Upper lobe of left lung (tissue), 6 donors: ENCODE results near the gene TC2N. TPM values are rescaled to one million over a fixed set of nuclear protein-coding genes. Genes with fewer than 3 reads are reported as not detected.

Experiments
- ATAC-seq, 2 donors: fragments of 200-7000 bp; cut with Tn5 transposase; one replicate each; pipeline ENCODE4 v1.9.1; 2022; ENCODE audit warnings: mild to moderate bottlenecking in 2 of 2, moderate library complexity in 2 of 2; ENCODE audit not compliant: low FRiP score in 2 of 2
- DNase-seq, 2 donors: peaks; one replicate each; pipeline ENCODE4 v3.0.0-alpha.2; 2019 to 2020
- H3K27ac ChIP-seq, 4 donors: fragments of 200-600 bp; sonication (generic); one replicate each; pipeline ENCODE4 v1.5.1; 2016 to 2019
- H3K27me3 ChIP-seq, 4 donors: fragments of 200-600 bp; sonication (generic); one replicate each; pipeline ENCODE4 v1.5.1; 2017 to 2019
- H3K36me3 ChIP-seq, 4 donors: fragments of 200-600 bp; sonication (generic); one replicate each; pipeline ENCODE4 v1.5.1; 2016 to 2019
- H3K4me1 ChIP-seq, 4 donors: fragments of 200-600 bp; sonication (generic); one replicate each; pipeline ENCODE4 v1.5.1; 2018 to 2019
- H3K4me3 ChIP-seq, 4 donors: fragments of 200-600 bp; sonication (generic); one replicate each; pipeline ENCODE4 v1.5.1; 2017 to 2019; ENCODE audit warnings: mild to moderate bottlenecking in 2 of 4, moderate library complexity in 1 of 4
- H3K9me3 ChIP-seq, 4 donors: fragments of 200-600 bp; sonication (generic); one replicate each; pipeline ENCODE4 v1.5.1; 2018 to 2019
- CTCF ChIP-seq, 6 experiments: fragments of 450-650 bp in 4 of 6; fragments of 200-600 bp in 2 of 6; sonication (generic) in 2 of 6; IDR thresholded peaks; one replicate each; pipeline ENCODE4 v1.5.1; 2016 to 2019; ENCODE audit warnings: antibody characterized with exemption in 6 of 6
- EP300 ChIP-seq, 4 donors: sonication (generic); formaldehyde crosslinking; IDR thresholded peaks; one replicate each; pipeline ENCODE4 v1.5.1; 2017; ENCODE audit warnings: antibody characterized with exemption in 4 of 4, control low read depth in 2 of 4
- POLR2A ChIP-seq, 4 donors: fragments of 450-650 bp; IDR thresholded peaks; one replicate each; pipeline ENCODE4 v1.5.1; 2016 to 2017; ENCODE audit warnings: antibody characterized with exemption in 4 of 4, mild to moderate bottlenecking in 2 of 4
- POLR2AphosphoS5 ChIP-seq, 2 donors: sonication (generic); formaldehyde crosslinking; IDR thresholded peaks; one replicate each; pipeline ENCODE4 v1.5.1; 2017; ENCODE audit warnings: antibody characterized with exemption in 2 of 2
- WGBS, 2 donors: methylation state at CpG; one replicate each; pipeline ENCODE4 v1.1.5; 2017 to 2018; 5-methylcytosine and 5-hydroxymethylcytosine counted together
- total RNA-seq, 6 donors: library from RNA; depleted of rRNA in 4 of 6; stranded (reverse); fragments of >200 nt in 4 of 6; gene quantifications; one replicate each; pipeline versions ENCODE4 v1.1.0 to v1.2.1, GENCODE V29; 2016 to 2021
- donor health status: DM: no; HTN: no; CAD: no; lungs with moderate emphysema.
- donor health status: DM: no; HTN: yes; CAD: no; lungs with severe emphysema.

TC2N gene
- total RNA-seq, 6 donors from 2014 or later, result 21.0 to 121 (median 49.6) TPM

- Histone ChIP-seq H3K9me3 (no peaks in the 10 kb centered on the region), H3K4me3 (no peak overlapping the region), H3K36me3 (no peaks in the 10 kb centered on the region), H3K27ac (no peak overlapping the region), H3K27me3 (no peaks in the 10 kb centered on the region), H3K4me1 (no peaks in the 10 kb centered on the region)
- TF ChIP-seq POLR2A (IDR thresholded peaks at IDR 0.05), result no peak
- WGBS, 2 donors, result 38 to 69% methylated on average over 2 of the region's 2 CpGs
- DNase-seq (no peak), ATAC-seq (no peak)
Observed at GRCh38 chr14:91732859-91733477, 134.4 kb downstream of the TC2N start.

DNA sequence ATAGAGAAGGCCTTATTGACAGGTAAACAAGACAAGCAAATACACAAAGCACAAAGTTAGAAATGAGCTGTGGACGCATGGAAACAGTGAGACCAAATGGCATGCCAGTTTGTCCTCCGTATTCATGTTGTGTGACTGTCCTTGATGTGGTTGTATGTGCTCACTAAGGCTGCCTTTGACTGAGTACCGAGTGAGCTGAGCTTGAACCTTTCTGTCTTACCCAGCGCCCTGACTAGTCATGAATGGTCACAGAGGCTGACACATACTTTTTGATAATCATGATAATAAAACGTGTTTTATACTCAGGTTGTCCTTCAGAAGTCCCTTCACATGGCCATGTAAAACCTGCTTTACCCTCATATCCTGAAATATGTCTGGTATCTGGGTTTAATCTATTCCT is 134.9 kb downstream of the TC2N start:
- Histone ChIP-seq H3K4me3 (no peak overlapping the region), H3K36me3 (no peaks in the 10 kb centered on the region), H3K4me1 (no peaks in the 10 kb centered on the region), H3K27me3 (no peaks in the 10 kb centered on the region), H3K9me3 (no peaks in the 10 kb centered on the region), H3K27ac (no peak overlapping the region)
- DNase-seq, result no peak
- no peak for ATAC-seq
- no peak for TF ChIP-seq EP300 (IDR thresholded peaks at IDR 0.05)
- no peak for TF ChIP-seq POLR2AphosphoS5 (IDR thresholded peaks at IDR 0.05)
- TF ChIP-seq CTCF (IDR thresholded peaks at IDR 0.05), result no peak
- no peak for TF ChIP-seq POLR2A (IDR thresholded peaks at IDR 0.05)
- 85 to 86% methylated on average over 5 of the region's 5 CpGs for WGBS, 2 donors

DNA sequence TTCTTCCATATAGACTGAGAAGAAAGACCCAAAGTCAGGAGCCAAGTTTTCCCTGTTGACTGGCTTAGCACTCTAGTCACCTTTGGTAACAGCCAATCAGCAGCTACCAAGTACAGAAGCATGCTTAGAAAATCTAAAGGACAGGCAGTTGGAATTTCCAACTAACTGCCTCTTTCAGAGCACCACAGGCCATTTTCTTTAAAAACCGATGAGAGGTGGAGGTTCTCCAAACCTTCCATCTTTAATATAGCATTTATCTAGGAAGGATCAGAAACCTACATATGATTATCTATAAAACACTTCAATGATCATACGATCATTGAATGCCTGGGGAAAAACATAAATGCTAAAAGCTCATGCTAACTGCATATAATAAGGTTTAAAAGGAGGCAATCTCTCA is 135.3 kb downstream of the TC2N start, which contains the start of gene CATSPERB:
Gene CATSPERB, minus strand, starts transcription at position 101 of the 400 bp plus-strand sequence. CDS start 2,607 bp downstream, outside the sequence.
- no peak for DNase-seq
- no peak within 1 kb of the TSS for H3K27ac ChIP-seq
- ATAC-seq, result no peak
- H3K27me3 ChIP-seq, result no peaks in the 10 kb centered on the region
- 94 to 95% methylated on average over 2 of the region's 2 CpGs for WGBS, 2 donors
- no peaks in the 10 kb centered on the region for H3K36me3 ChIP-seq
- no peaks in the 10 kb centered on the region for H3K4me1 ChIP-seq
- no peak within 1 kb of the TSS for H3K4me3 ChIP-seq
- no peaks in the 10 kb centered on the region for H3K9me3 ChIP-seq
- no peak for TF ChIP-seq POLR2AphosphoS5 (IDR thresholded peaks at IDR 0.05)
- TF ChIP-seq POLR2A (IDR thresholded peaks at IDR 0.05), result no peak
- TF ChIP-seq CTCF (IDR thresholded peaks at IDR 0.05), result no peak
- TF ChIP-seq EP300 (IDR thresholded peaks at IDR 0.05), result no peak

DNA sequence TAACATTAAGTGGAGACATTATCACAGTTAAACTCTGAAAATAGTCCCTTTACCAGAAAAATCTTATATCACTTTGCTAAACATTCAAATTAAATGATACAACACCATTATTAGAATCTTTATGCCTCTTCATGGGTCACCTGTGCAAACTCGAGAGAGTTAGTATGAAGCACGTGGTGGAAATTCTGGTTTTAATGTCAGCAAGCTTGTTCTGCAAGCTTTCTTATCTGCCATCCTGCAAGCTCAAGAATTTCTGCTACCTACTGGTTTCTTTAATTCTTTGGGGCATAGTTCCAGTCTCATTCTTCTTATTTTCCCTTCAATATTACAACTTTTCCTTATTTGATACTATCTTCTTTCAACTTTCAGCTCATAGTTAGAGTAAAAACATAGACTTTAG is 136.3 kb downstream of the TC2N start:
- TF ChIP-seq POLR2AphosphoS5 (IDR thresholded peaks at IDR 0.05) (no peak), CTCF (IDR thresholded peaks at IDR 0.05) (no peak), EP300 (IDR thresholded peaks at IDR 0.05) (no peak), POLR2A (IDR thresholded peaks at IDR 0.05) (no peak)
- ATAC-seq (no peak), DNase-seq (no peak)
- 51 to 68% methylated on average over 2 of the region's 2 CpGs for WGBS, 2 donors
- Histone ChIP-seq H3K9me3 (no peaks in the 10 kb centered on the region), H3K27ac (no peak overlapping the region), H3K4me1 (no peaks in the 10 kb centered on the region), H3K27me3 (no peaks in the 10 kb centered on the region), H3K4me3 (no peak overlapping the region), H3K36me3 (no peaks in the 10 kb centered on the region)

DNA sequence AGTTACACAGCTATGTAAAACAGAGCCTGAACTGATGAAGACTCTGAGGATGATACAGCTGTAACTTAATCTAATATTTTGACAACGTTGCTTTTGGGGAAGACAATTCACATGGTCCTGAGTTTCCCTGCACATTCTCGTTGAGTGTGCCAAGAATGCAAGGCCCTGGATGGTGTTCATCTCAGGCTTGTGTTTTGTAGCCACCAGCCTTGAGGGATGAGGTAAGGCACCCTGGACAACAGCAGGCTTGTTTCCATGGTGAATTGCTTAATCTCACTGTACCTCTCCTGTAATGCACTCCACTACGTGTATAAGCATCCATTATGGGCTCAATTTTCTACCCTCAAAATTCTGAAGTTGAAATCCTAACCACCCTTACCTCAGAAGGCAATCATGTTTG is 137.6 kb downstream of the TC2N start:
- Histone ChIP-seq H3K36me3 (no peaks in the 10 kb centered on the region), H3K4me3 (no peak overlapping the region), H3K9me3 (no peaks in the 10 kb centered on the region), H3K4me1 (no peaks in the 10 kb centered on the region), H3K27me3 (no peaks in the 10 kb centered on the region), H3K27ac (no peak overlapping the region)
- peak in 1 of 2 donors; percentile 42 for ATAC-seq
- TF ChIP-seq EP300 (IDR thresholded peaks at IDR 0.05) (no peak), POLR2AphosphoS5 (IDR thresholded peaks at IDR 0.05) (no peak), CTCF (IDR thresholded peaks at IDR 0.05) (no peak), POLR2A (IDR thresholded peaks at IDR 0.05) (no peak)
- DNase-seq, result no peak
- 76 to 77% methylated on average over 3 of the region's 3 CpGs for WGBS, 2 donors

Other genes starting within 250 kb of the TC2N start
- 10 to 100 TPM in 2 of 6 donors, 1 to 10 TPM in 2, under 1 TPM in 2; 0.63 to 16.8 (median 3.9) TPM for gene CATSPERB, start 135.4 kb downstream of the TC2N start, total RNA-seq
- gene FBLN5, start 80.2 kb upstream of the TC2N start, total RNA-seq, result 100 to 1,000 TPM in 5 of 6 donors, 10 to 100 TPM in 1; 53.8 to 196 (median 133) TPM
- gene TRIP11, start 172.5 kb upstream of the TC2N start, total RNA-seq, result 10 to 100 TPM; 19.2 to 71.8 (median 39.1) TPM
- 100 to 1,000 TPM in 1 of 6 donors, 10 to 100 TPM in 5; 17.8 to 154 (median 31.6) TPM for gene ATXN3, start 239.0 kb upstream of the TC2N start, total RNA-seq